Astrocyte (in vitro differentiated cells and primary cell): Measurements from ENCODE around the gene CDK9. TPM values are rescaled to one million over a fixed set of nuclear protein-coding genes. Genes with fewer than 3 reads are reported as not detected.

Experiments
- DNase-seq: peaks from one replicate; pipeline ENCODE4 v3.0.0-alpha.2; 2010; ENCODE audit warnings: low read depth
- FAIRE-seq: peaks from 2 replicates; lab custom pipeline; 2011; peaks lifted over from hg19 to GRCh38; lab: Jason Lieb, UNC
- H2AFZ ChIP-seq: 2 replicates; pipeline ENCODE4 v1.6.0; 2012; ENCODE audit warnings: low read depth, low read length, inconsistent platforms
- H3K27ac ChIP-seq: 2 replicates; pipeline ENCODE4 v1.5.1; 2011; ENCODE audit warnings: low read depth, low read length, inconsistent platforms
- H3K27me3 ChIP-seq: 2 replicates; pipeline ENCODE4 v1.6.0; 2011; ENCODE audit warnings: low read length, inconsistent platforms; ENCODE audit not compliant: insufficient read depth
- H3K36me3 ChIP-seq: 2 replicates; pipeline ENCODE4 v1.5.1; 2011; ENCODE audit warnings: low read length, inconsistent platforms; ENCODE audit not compliant: insufficient read depth
- H3K4me1 ChIP-seq: 2 replicates; pipeline ENCODE4 v1.5.1; 2011; ENCODE audit warnings: low read length, inconsistent platforms; ENCODE audit not compliant: insufficient read depth
- H3K4me2 ChIP-seq: 2 replicates; pipeline ENCODE4 v1.6.0; 2012; ENCODE audit warnings: low read length, inconsistent platforms
- H3K4me3 ChIP-seq: 2 replicates; pipeline ENCODE4 v1.5.1; 2011; ENCODE audit warnings: low read depth, mild to moderate bottlenecking, low read length, inconsistent platforms; ENCODE audit not compliant: insufficient read depth
- H3K79me2 ChIP-seq: 2 replicates; pipeline ENCODE4 v1.6.0; 2012; ENCODE audit warnings: mild to moderate bottlenecking, low read length, inconsistent platforms; ENCODE audit not compliant: insufficient read depth
- H3K9ac ChIP-seq: 2 replicates; pipeline ENCODE4 v1.6.0; 2012; ENCODE audit warnings: mild to moderate bottlenecking, low read length, inconsistent platforms
- H3K9me3 ChIP-seq: 2 replicates; pipeline ENCODE4 v1.5.1; 2012; ENCODE audit warnings: low read depth, mild to moderate bottlenecking, low read length, inconsistent platforms; ENCODE audit not compliant: insufficient read depth
- H4K20me1 ChIP-seq: 2 replicates; pipeline ENCODE4 v1.6.0; 2012; ENCODE audit warnings: low read length, inconsistent platforms; ENCODE audit not compliant: insufficient read depth
- H3K27ac Mint-ChIP-seq: one replicate; pipeline ENCODE4 v1.8.0; 2021; ENCODE audit warnings: mild to moderate bottlenecking, mixed read lengths; ENCODE audit not compliant: unreplicated experiment
- H3K27me3 Mint-ChIP-seq: one replicate; pipeline ENCODE4 v1.8.0; 2021; ENCODE audit warnings: low read depth, mixed read lengths; ENCODE audit not compliant: unreplicated experiment
- H3K36me3 Mint-ChIP-seq: one replicate; pipeline ENCODE4 v1.8.0; 2021; ENCODE audit warnings: low read depth, mixed read lengths; ENCODE audit not compliant: unreplicated experiment
- H3K4me1 Mint-ChIP-seq: one replicate; pipeline ENCODE4 v1.8.0; 2021; ENCODE audit warnings: low read depth, mixed read lengths; ENCODE audit not compliant: unreplicated experiment
- H3K4me3 Mint-ChIP-seq: one replicate; pipeline ENCODE4 v1.8.0; 2021; ENCODE audit warnings: mild to moderate bottlenecking, moderate library complexity, mixed read lengths; ENCODE audit not compliant: unreplicated experiment
- H3K9me3 Mint-ChIP-seq: one replicate; pipeline ENCODE4 v1.8.0; 2021; ENCODE audit warnings: mild to moderate bottlenecking, mixed read lengths; ENCODE audit not compliant: unreplicated experiment
- EZH2 ChIP-seq: IDR thresholded peaks from 2 replicates; pipeline ENCODE4 v1.6.1; 2012; ENCODE audit warnings: mild to moderate bottlenecking, low read length, inconsistent platforms; ENCODE audit not compliant: insufficient read depth
- total RNA-seq: library from RNA; stranded (reverse); gene quantifications from 2 replicates; pipeline ENCODE4 v1.2.1, GENCODE V29; 2021
- TF ChIP-seq, protein P1 (sequence below): IDR thresholded peaks from 2 replicates; pipeline ENCODE4 v1.5.1; 2011; ENCODE audit warnings: low read depth, mild to moderate bottlenecking, inconsistent platforms, low read length, moderate library complexity; ENCODE audit not compliant: insufficient read depth

CDK9 gene
- total RNA-seq, 1 donor from 2014 or later, result 71.7 TPM

DNA sequence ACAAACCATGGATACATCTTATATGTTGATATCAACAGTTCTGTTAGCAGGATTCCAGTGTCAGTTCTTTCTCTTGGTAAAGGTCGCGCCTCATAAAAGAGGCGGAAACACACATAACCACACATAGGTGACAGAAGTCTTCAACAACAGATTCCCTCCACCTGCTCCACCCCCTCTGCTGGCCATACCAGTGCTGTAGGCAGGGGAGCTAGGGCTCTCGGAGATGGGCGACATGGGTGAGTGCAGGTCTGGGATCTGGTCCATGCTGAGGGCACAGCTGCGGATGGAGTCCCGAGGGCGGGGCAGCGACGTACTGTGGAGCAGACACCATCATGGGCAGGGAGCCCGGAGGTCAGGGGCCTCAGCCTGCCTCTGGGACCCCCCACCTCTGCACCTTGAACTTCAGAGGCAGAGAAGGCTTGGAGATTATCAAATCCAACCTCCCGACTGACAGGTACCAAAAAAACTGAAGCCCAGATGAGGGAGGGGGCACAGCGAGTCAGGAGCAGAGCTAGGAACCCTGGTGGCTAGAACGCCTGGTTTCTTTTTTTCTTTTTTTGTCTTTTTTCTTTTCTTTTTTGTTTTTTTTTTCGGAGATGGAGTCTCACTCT is 38.8 kb upstream of the CDK9 start:
- Mint-ChIP-seq H3K36me3 (peaks cover 5% of the 10 kb centered on the region), H3K4me1 (peaks cover 3% of the 10 kb centered on the region), H3K4me3 (no peak overlapping the region), H3K9me3 (no peaks in the 10 kb centered on the region), H3K27me3 (peaks cover 19% of the 10 kb centered on the region), H3K27ac (no peak overlapping the region)
- DNase-seq (no peak), FAIRE-seq (no peak)
- Histone ChIP-seq H3K4me3 (no peak overlapping the region), H3K9me3 (no peaks in the 10 kb centered on the region), H3K9ac (no peak overlapping the region), H3K36me3 (no peaks in the 10 kb centered on the region), H3K27me3 (peaks cover 3% of the 10 kb centered on the region), H3K4me2 (no peak overlapping the region), H3K79me2 (no peaks in the 10 kb centered on the region), H4K20me1 (peaks cover 9% of the 10 kb centered on the region), H2AFZ (no peak overlapping the region), H3K27ac (no peak overlapping the region), H3K4me1 (no peaks in the 10 kb centered on the region)
- TF ChIP-seq EZH2, result no peak
- TF ChIP-seq, protein P1, sequence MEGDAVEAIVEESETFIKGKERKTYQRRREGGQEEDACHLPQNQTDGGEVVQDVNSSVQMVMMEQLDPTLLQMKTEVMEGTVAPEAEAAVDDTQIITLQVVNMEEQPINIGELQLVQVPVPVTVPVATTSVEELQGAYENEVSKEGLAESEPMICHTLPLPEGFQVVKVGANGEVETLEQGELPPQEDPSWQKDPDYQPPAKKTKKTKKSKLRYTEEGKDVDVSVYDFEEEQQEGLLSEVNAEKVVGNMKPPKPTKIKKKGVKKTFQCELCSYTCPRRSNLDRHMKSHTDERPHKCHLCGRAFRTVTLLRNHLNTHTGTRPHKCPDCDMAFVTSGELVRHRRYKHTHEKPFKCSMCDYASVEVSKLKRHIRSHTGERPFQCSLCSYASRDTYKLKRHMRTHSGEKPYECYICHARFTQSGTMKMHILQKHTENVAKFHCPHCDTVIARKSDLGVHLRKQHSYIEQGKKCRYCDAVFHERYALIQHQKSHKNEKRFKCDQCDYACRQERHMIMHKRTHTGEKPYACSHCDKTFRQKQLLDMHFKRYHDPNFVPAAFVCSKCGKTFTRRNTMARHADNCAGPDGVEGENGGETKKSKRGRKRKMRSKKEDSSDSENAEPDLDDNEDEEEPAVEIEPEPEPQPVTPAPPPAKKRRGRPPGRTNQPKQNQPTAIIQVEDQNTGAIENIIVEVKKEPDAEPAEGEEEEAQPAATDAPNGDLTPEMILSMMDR, result no peak

DNA sequence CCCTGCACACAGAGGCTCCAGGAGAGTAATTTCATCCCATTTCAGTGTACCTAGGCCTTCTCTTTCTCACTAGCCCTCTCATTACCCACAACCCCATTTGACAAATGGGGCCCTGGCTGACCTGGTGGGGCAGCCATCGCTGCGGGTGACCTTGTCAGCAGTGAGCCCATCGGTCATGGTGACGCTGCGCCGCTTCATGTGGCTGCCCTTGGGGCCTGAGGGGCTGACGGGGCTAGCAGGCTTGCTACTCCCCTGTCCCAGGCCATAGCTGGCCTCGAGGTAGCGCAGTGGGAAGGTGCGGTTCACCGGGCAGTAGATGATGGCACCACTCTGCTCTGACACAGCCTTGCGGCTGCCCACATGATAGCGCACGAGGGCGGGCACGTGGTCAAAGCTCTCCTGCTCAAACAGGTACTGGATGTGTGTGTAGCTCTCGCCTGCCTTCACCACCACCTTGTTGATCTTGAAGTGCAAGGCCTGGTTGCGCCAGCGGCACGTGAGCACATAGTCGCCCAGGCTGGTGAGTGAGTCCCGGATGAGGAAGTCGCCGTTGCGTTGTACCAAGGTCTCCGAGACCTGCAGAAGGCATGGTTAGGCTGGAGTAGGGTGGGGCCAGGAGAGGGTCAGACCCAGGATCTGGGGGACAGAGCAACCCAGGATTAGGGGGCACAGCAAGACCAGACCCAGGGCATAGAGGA is 36.6 kb upstream of the CDK9 start:
- peaks cover 13% of the 10 kb centered on the region for H3K27me3 ChIP-seq
- Mint-ChIP-seq H3K9me3 (no peaks in the 10 kb centered on the region), H3K4me1 (no peaks in the 10 kb centered on the region), H3K4me3 (no peak overlapping the region), H3K36me3 (peaks cover 5% of the 10 kb centered on the region), H3K27me3 (peaks cover 33% of the 10 kb centered on the region), H3K27ac (no peak overlapping the region)
- H3K79me2 ChIP-seq, result no peaks in the 10 kb centered on the region
- peaks cover 18% of the 10 kb centered on the region for H4K20me1 ChIP-seq
- no peaks in the 10 kb centered on the region for H3K4me1 ChIP-seq
- H3K4me3 ChIP-seq, result no peak overlapping the region
- no peak for TF ChIP-seq EZH2
- TF ChIP-seq, protein P1, result no peak
- FAIRE-seq (no peak), DNase-seq (no peak)
- no peaks in the 10 kb centered on the region for H3K36me3 ChIP-seq
- no peak overlapping the region for H3K4me2 ChIP-seq
- H2AFZ ChIP-seq, result no peak overlapping the region
- H3K9me3 ChIP-seq, result no peaks in the 10 kb centered on the region
- H3K27ac ChIP-seq, result no peak overlapping the region
- H3K9ac ChIP-seq, result no peak overlapping the region
